ENCODE data around the gene CRADD.

Gene CRADD

GRCh38 chr12:93808169-93808899 is 131.2 kb downstream of the CRADD start:
- DNase-seq (ENCODE audit: low spot score), result no peak

GRCh38 chr12:93812626-93813025 is 135.5 kb downstream of the CRADD start:
- no peak for DNase-seq (ENCODE audit: low spot score)

DNA sequence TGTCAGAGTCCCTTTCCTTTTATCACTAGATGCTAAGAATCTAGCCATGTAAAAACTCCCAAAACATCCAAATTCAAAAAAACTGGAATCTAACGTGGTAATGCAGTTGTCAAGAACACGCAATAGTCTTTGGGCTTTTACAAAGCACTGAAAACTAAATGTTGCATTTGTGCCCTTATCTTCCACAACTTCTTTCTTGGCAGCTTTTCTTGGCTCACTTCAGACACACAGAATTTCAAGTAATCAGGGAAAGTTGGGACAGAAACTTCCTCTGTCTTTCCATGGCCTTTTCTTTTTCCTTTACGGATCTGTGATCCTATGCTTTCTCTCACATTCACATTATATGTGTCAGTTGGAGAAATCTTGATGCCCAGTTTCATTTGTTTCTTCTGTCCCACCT is 136.0 kb downstream of the CRADD start:
- no peak for DNase-seq (ENCODE audit: low spot score)

DNA sequence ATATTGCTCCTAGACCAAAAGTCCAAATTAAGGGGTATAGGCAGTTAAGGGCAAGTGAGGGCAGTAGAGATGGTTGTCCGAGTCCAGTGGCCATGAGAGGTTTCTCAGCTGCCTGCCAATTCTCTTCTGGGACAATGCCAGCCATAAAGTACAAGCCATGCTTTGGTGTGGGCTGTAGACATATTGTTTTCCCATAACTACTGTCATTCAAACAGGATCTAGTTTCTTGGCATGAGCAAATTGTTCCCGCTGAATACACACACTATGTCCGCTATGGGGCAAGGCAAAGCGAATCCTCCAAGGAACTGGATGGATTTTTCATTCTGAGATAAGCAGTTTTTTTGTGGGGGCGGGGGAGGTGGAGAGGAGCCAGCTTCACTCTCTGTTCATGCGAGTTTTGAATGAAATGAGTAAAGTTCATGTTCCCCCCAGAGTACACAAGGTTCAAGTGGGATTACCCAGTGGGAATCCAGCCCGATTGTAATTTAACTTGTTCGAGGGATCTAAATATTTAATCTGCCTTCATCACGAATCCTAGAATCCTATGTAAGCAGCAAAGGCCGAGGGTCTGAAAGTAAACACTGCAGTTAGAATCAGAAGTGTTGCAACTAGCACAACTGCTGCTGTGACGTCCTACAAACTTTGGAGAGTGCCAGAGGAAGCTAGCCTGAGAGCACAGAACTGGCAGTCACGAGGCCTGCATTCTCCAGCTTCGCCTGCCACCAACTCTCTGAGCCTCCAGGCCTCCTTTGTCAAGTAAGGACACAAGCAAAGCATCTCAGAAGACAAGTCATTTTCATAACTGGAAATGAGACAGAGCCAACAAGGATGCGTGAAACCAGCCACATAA is 137.0 kb downstream of the CRADD start:
- DNase-seq (ENCODE audit: low spot score), result no peak

DNA sequence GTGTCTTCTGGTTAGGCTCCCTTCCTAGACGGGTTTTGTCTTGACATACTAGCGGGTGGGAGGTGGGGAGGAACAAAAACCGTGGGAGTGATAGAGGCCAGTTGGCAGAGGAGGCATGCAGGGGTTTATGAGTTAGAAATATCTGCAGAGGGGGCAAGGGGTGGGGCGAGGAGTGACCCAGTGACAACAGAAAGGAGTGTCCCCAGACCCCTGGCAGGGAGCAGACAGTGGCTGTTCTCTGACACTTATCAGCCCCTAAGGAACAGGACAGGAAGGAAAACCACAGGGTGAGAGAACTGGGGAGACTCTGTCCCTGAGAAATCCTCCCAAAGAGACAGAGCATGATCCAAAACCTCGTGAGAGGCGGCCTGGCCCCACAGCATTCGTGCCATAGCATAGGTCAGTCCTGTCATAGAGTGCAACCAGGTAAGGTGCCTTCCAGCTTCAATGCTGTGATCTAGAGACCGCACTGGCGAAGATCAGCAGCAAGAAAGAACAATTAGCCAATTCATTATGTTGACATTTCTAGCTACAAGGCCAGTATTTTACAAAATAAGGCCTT is 141.4 kb downstream of the CRADD start:
- no peak for DNase-seq (ENCODE audit: low spot score)

- no peak for DNase-seq (ENCODE audit: low spot score)
Measured at GRCh38 chr12:93819050-93819491, 141.9 kb downstream of the CRADD start.

DNA sequence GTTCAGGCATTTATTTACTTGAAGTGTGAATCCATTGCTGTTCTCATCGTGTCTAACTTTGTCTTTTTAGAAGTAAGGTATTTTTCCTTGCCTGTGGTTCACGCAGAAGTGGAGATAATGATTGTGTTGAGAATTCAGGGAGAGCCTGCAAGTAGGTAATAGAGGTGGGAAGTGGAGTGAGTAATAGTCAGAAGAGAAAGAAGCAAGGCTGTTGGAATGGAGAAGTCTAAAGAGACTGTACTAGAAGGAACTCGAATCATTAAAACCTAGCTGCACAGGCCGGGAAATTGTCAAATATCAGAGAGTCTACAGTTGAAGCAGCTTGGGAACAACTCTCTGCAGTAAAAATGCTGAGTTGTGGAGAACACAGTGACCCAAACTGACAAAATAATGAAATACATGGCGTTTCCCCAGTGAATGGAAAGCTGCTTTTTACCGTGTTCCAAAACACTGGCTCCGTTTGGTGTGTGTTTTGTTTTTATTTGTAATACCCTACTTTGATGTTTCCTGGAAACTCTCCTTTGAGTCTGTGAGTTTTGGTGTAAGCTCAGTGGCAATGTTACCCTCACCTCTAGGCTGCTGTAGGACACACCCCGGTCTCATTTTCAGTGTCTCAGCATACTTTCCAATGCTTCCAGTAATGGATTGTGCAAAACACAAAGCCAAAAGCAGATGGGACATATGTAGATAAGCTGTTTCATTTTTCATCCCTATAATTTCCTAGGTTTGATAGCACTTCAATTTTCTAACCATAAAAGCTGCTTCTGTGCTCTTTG is 146.6 kb downstream of the CRADD start:
- DNase-seq (ENCODE audit: low spot score), result no peak

DNA sequence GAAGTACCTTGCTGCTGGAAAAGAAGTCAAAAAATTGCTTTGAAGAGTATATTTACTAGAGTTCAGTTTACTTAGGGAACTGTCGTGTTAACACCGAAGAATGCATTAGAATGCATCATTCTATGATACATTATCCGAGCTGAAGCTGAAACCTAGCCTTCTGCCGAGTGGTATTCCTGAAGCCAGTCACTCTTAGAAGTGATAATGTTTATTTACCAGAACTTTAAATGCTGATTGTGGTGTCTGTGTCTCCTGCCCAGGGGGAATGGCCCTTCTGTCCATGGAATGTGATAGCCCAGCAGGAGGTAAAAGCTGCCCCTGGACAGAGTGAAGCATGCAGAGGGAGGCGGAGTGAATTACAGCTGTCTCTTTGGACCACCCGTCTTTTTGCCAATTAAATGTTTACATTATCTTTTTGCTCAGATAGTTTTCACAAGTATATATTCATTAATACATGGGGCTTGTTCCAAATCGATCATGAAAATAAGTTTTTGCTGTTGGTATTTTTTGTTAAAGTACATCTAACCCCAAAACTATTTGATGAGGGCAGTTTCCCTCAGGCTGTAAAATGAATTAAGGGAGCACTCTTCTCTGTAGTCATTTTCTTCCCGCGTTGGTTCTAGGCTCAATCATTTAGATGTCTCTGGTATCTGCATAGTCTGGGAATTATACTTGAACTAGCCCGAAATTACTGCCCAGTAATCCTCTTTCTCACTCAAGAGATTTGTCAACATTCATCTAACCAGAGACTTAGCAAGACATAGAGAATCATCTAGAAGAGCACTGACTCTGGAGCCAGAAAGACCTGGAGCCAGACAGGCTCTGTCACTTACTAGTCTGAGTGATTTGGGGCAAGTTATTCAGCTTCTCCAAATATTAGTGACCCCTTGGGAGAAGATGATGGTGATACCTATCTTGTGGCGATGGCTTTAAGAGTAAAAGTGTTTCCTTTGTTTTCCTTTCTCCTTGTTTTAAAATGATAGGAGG is 147.6 kb downstream of the CRADD start:
- peak; percentile 60 for DNase-seq (ENCODE audit: low spot score)

GRCh38 chr12:93825501-93825888 is 148.3 kb downstream of the CRADD start:
- DNase-seq (ENCODE audit: low spot score), result no peak

GRCh38 chr12:93825931-93826555 is 148.9 kb downstream of the CRADD start:
- no peak for DNase-seq (ENCODE audit: low spot score)

DNA sequence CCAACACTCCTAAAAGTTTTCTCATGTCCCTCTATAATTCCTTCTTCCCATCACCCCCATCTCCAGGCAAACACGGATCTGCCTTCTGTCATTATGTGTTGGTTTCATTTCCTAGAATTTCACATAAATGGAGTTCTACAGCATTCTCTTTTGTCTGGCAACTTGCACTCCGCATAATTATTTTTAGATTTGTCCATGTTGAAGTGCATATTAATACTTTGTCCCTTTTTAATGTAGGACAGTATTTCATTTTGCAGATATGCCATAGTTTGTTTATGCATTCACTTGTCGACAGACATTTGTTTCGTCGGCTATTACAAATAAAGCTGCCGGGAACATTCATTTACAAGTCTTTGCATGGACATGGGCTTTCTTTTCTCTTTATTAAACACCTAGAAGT is 150.0 kb downstream of the CRADD start:
- no peak for DNase-seq (ENCODE audit: low spot score)

GRCh38 chr12:93827669-93828068 is 150.5 kb downstream of the CRADD start:
- no peak for DNase-seq (ENCODE audit: low spot score)

GRCh38 chr12:93829016-93829415 is 151.8 kb downstream of the CRADD start:
- DNase-seq (ENCODE audit: low spot score), result no peak

DNA sequence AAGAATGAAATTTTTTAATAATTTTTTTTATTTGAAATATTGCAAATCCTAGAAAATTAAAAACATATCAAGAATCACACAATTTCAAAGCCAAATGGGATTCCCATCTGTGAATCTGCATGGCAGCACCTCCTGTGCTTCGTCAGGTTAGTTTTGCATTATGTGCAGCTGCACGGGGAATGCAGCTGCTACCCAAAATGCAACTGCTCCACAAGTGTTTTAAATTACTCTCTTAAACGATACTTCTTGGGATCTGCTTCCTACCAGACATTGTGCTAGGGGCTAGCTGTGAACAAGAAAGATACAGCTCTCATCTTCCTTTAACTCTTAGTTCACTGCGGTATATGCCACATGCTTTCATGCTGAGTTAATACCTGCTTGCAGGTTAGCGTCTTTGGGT is 154.2 kb downstream of the CRADD start:
- no peak for DNase-seq (ENCODE audit: low spot score)

DNA sequence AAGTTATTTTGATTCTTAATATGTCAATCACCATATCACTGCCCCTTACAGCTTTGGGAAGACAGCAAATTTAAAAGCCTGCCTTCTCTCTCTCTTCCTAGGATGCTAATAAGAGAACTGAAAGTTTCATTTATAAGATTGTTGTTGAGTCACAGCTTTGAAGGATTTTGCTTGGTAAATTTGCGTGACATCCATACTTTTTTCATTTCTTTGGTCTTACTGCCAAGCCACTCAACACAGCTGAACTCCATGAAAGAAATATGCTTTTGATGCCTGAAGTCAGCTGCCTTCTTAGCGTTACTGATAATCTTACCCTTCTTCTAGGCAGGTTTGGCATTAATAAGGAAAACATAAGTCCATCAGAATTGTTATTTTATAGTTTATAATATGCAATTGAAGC is 155.0 kb downstream of the CRADD start:
- no peak for DNase-seq (ENCODE audit: low spot score)

DNA sequence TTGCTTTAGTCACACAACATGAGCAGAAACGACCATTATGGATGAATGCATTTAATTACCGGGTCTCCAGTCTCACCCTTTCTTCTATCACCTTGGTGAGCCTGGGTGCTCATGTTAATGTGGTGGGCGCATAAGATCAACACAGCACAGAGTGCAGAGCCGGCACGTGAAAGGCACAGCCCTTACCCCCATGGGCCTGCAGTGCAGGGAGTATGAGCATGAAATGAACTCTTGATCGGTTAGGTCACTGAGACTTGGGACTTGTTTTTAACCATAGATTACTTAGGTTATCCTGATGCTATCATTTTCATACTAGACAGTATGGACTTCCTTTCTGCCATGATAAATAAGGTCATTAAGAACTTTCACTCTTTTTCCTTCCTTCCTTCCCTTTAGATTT is 156.8 kb downstream of the CRADD start:
- DNase-seq (ENCODE audit: low spot score), result no peak

GRCh38 chr12:93836620-93837260 is 159.6 kb downstream of the CRADD start:
- DNase-seq (ENCODE audit: low spot score), result no peak

- peak; percentile 36 for DNase-seq (ENCODE audit: low spot score)
Measured at GRCh38 chr12:93838193-93838592, 161.0 kb downstream of the CRADD start.

GRCh38 chr12:93839064-93839463 is 161.9 kb downstream of the CRADD start:
- DNase-seq (ENCODE audit: low spot score), result no peak

DNA sequence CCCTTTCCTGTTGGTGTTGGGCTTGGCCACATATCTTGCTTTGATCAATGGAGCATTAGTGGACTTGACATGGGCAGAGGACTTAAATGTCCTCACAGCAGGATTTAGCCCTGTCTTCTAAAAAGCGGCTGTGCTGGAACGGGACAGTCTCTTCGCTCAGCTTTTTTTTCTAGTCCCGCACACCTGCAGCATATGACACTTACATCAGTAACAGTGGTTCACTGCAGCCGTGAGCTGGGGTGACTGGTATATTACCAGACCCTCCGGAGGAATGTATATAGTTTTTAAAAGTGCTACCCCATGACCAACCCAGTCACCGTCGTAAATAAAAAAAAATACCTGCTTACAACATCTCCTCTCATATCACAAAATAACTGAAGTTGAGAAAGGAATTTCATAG is 164.5 kb downstream of the CRADD start:
- DNase-seq (ENCODE audit: low spot score), result peak; percentile 38

Data from ecto neural progenitor cell (in vitro differentiated cells).